GM12878 (cell line): ENCODE results near the gene MAGEH1. TPM values are rescaled to one million over a fixed set of nuclear protein-coding genes. Genes with fewer than 3 reads are reported as not detected.

Source experiments
- CTCF ChIP-seq, 3 experiments: IDR thresholded peaks in 2 of 3; conservative IDR thresholded peaks in 1 of 3; 2 replicates each; pipeline ENCODE4 v1.5.1; 2011; ENCODE audit warnings: low read depth in 3 of 3, low read length in 3 of 3, mild to moderate bottlenecking in 3 of 3, control low read depth in 2 of 3, moderate library complexity in 2 of 3, inconsistent platforms in 1 of 3, mixed read lengths in 1 of 3; ENCODE audit not compliant: control insufficient read depth in 2 of 3, insufficient read depth in 1 of 3; ENCODE audit errors: extremely low read depth in 1 of 3
- E2F8 ChIP-seq: fragments of 450-650 bp; IDR thresholded peaks from 2 replicates; pipeline ENCODE4 v1.6.1; 2018; ENCODE audit warnings: mild to moderate bottlenecking, low read depth, moderate library complexity; ENCODE audit not compliant: partially characterized antibody
- EED ChIP-seq: sonication (generic); IDR thresholded peaks from 2 replicates; pipeline ENCODE4 v1.6.1; 2016; ENCODE audit warnings: antibody characterized with exemption, low read depth
- ETV6 ChIP-seq, 2 experiments: fragments of 450-650 bp in 1 of 2; IDR thresholded peaks in 1 of 2; conservative IDR thresholded peaks in 1 of 2; 2 replicates each; pipeline ENCODE4 v1.6.1; 2014; ENCODE audit warnings: antibody characterized with exemption in 1 of 2, borderline replicate concordance in 1 of 2, low read depth in 1 of 2, mild to moderate bottlenecking in 1 of 2, moderate library complexity in 1 of 2
- FOXM1 ChIP-seq: IDR thresholded peaks from 2 replicates; pipeline ENCODE4 v1.6.1; 2012; ENCODE audit warnings: low read depth, mild to moderate bottlenecking, inconsistent platforms, low read length, moderate library complexity
- HCFC1 ChIP-seq: fragments of 150-350 bp; IDR thresholded peaks from 2 replicates; pipeline ENCODE4 v1.6.1; 2014; ENCODE audit warnings: low read length
- IKZF1 ChIP-seq: fragments of 450-650 bp; conservative IDR thresholded peaks from 2 replicates; pipeline ENCODE4 v1.6.1; 2017; ENCODE audit warnings: antibody characterized with exemption, mild to moderate bottlenecking
- MEF2B ChIP-seq: fragments of 450-650 bp; IDR thresholded peaks from 2 replicates; pipeline ENCODE4 v1.6.1; 2018; ENCODE audit warnings: mild to moderate bottlenecking, moderate library complexity; ENCODE audit not compliant: partially characterized antibody, poor library complexity, severe bottlenecking
- POU2F2 ChIP-seq: IDR thresholded peaks from 3 replicates; pipeline ENCODE4 v1.6.1; 2011; ENCODE audit warnings: low read depth, mild to moderate bottlenecking, low read length, borderline replicate concordance
- STAT3 ChIP-seq: IDR thresholded peaks from 2 replicates; pipeline ENCODE4 v1.6.1; 2011; ENCODE audit warnings: low read depth, low read length, improper control_type of control experiment
- polyA plus RNA-seq, 11 experiments: library from polyadenylated mRNA; depleted of rRNA in 4 of 11; unstranded in 6 of 11; stranded (reverse) in 5 of 11; fragments of >200 nt; fragmentation: Nextera tagmentation in 4 of 11; fragmentation: Illumina TruSeq in 1 of 11; extraction: Ambion mirVana in 4 of 11; extraction: Trizol in 1 of 11; gene quantifications; 1 replicate in 1 of 11; 2 replicates in 10 of 11; pipeline versions ENCODE4 v1.2.1 to v1.2.3, GENCODE V29; 2011 to 2016; ENCODE audit warnings: inconsistent platforms in 2 of 11, missing spikeins in 2 of 11, low read depth in 1 of 11
- total RNA-seq, 4 experiments: library from RNA; depleted of rRNA in 3 of 4; stranded (reverse); fragments of >200 nt in 3 of 4; fragmentation: Illumina TruSeq in 1 of 4; extraction: Trizol in 1 of 4; gene quantifications; 2 replicates each; pipeline versions ENCODE4 v1.2.1 to v1.2.3, GENCODE V29; 2013 to 2021
- TF ChIP-seq, protein P1 (sequence below): fragments of 150-350 bp; IDR thresholded peaks from 2 replicates; pipeline ENCODE4 v1.6.1; 2016; ENCODE audit warnings: low read depth, low read length
- TF ChIP-seq, protein P2 (sequence below): fragments of 450-650 bp; IDR thresholded peaks from 2 replicates; pipeline ENCODE4 v1.6.1; 2017; ENCODE audit warnings: mild to moderate bottlenecking, low read depth, inconsistent platforms; ENCODE audit not compliant: poor library complexity, severe bottlenecking

Gene MAGEH1
- total and polyA plus RNA-seq, 10 of the 15 experiments (the other 5 are each of a cell fraction or from before 2014, with no cell fraction given): 8.7 to 25.2 (median 18.3) TPM

DNA sequence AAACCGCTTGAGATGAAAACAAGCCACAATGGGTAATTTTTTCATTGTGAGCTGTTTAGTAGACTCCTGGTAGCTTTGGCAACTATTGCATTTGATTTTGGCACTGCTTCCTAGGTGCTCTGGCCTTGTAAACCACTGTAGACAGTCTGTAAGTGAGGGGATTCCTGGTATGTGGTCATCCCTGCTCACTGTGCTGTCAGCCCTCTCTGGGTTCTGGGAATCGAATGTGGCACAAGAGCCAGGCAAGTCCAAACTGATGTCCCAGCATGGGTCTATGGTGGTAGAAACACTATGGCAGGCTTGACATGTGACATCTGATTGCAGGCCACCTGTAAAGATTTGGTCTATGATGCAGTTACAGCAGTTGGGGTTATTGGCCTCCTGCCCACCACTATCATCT lies 35.2 kb downstream of the MAGEH1 start (continued):
- no peak for TF ChIP-seq E2F8
- TF ChIP-seq POU2F2: no peak
- TF ChIP-seq, protein P1, sequence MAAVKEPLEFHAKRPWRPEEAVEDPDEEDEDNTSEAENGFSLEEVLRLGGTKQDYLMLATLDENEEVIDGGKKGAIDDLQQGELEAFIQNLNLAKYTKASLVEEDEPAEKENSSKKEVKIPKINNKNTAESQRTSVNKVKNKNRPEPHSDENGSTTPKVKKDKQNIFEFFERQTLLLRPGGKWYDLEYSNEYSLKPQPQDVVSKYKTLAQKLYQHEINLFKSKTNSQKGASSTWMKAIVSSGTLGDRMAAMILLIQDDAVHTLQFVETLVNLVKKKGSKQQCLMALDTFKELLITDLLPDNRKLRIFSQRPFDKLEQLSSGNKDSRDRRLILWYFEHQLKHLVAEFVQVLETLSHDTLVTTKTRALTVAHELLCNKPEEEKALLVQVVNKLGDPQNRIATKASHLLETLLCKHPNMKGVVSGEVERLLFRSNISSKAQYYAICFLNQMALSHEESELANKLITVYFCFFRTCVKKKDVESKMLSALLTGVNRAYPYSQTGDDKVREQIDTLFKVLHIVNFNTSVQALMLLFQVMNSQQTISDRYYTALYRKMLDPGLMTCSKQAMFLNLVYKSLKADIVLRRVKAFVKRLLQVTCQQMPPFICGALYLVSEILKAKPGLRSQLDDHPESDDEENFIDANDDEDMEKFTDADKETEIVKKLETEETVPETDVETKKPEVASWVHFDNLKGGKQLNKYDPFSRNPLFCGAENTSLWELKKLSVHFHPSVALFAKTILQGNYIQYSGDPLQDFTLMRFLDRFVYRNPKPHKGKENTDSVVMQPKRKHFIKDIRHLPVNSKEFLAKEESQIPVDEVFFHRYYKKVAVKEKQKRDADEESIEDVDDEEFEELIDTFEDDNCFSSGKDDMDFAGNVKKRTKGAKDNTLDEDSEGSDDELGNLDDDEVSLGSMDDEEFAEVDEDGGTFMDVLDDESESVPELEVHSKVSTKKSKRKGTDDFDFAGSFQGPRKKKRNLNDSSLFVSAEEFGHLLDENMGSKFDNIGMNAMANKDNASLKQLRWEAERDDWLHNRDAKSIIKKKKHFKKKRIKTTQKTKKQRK: no peak
- TF ChIP-seq STAT3: no peak
- no peak for TF ChIP-seq MEF2B
- TF ChIP-seq FOXM1: no peak
- TF ChIP-seq CTCF (IDR thresholded peaks at IDR 0.05 in 2 of 3, conservative IDR thresholded peaks at IDR 0.05 in 1 of 3; ENCODE audit: control insufficient read depth in 2 of 3, extremely low read depth in 1 of 3, insufficient read depth in 1 of 3, low read depth in 3 of 3, low read length in 3 of 3): no peak
- TF ChIP-seq ETV6 (conservative IDR thresholded peaks at IDR 0.05 in 1 of 2, IDR thresholded peaks at IDR 0.05 in 1 of 2; ENCODE audit: borderline replicate concordance in 1 of 2, low read depth in 1 of 2): no peak
- TF ChIP-seq, protein P2, sequence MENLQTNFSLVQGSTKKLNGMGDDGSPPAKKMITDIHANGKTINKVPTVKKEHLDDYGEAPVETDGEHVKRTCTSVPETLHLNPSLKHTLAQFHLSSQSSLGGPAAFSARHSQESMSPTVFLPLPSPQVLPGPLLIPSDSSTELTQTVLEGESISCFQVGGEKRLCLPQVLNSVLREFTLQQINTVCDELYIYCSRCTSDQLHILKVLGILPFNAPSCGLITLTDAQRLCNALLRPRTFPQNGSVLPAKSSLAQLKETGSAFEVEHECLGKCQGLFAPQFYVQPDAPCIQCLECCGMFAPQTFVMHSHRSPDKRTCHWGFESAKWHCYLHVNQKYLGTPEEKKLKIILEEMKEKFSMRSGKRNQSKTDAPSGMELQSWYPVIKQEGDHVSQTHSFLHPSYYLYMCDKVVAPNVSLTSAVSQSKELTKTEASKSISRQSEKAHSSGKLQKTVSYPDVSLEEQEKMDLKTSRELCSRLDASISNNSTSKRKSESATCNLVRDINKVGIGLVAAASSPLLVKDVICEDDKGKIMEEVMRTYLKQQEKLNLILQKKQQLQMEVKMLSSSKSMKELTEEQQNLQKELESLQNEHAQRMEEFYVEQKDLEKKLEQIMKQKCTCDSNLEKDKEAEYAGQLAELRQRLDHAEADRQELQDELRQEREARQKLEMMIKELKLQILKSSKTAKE: no peak
- TF ChIP-seq EED: no peak
- no peak for TF ChIP-seq IKZF1
- TF ChIP-seq HCFC1: no peak
